Tibial nerve (tissue), 3 donors: ENCODE results near the gene LAIR2.

Source experiments
- POLR2A ChIP-seq, 2 donors: fragments of 450-650 bp; IDR thresholded peaks; one replicate each; pipeline ENCODE4 v1.6.1; 2017; ENCODE audit warnings: antibody characterized with exemption in 2 of 2, mild to moderate bottlenecking in 2 of 2, moderate library complexity in 2 of 2
- TF ChIP-seq, protein P1 (sequence below), 5 experiments: fragments of 200-600 bp in 3 of 5; fragments of 450-650 bp in 2 of 5; sonication (generic) in 3 of 5; IDR thresholded peaks; one replicate each; pipeline ENCODE4 v1.5.1; 2016 to 2019; ENCODE audit warnings: antibody characterized with exemption in 5 of 5, mild to moderate bottlenecking in 3 of 5, moderate library complexity in 2 of 5

GRCh38 chr19:54470276-54470887, 32.2 kb upstream of the LAIR2 start:
- TF ChIP-seq, protein P1, sequence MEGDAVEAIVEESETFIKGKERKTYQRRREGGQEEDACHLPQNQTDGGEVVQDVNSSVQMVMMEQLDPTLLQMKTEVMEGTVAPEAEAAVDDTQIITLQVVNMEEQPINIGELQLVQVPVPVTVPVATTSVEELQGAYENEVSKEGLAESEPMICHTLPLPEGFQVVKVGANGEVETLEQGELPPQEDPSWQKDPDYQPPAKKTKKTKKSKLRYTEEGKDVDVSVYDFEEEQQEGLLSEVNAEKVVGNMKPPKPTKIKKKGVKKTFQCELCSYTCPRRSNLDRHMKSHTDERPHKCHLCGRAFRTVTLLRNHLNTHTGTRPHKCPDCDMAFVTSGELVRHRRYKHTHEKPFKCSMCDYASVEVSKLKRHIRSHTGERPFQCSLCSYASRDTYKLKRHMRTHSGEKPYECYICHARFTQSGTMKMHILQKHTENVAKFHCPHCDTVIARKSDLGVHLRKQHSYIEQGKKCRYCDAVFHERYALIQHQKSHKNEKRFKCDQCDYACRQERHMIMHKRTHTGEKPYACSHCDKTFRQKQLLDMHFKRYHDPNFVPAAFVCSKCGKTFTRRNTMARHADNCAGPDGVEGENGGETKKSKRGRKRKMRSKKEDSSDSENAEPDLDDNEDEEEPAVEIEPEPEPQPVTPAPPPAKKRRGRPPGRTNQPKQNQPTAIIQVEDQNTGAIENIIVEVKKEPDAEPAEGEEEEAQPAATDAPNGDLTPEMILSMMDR (IDR thresholded peaks at IDR 0.05): no peak
- TF ChIP-seq POLR2A (IDR thresholded peaks at IDR 0.05): no peak
